SK-N-SH (cell line): ENCODE measurements around the gene CLDN16. TPM values are rescaled to one million over a fixed set of nuclear protein-coding genes. Genes with fewer than 3 reads are reported as not detected.
A peak's percentile ranks its signal among the peaks of the same experiment; 100 is the strongest.

Experiments used
- CTCF ChIA-PET: fragments of 300-600, 350-600 bp; formaldehyde crosslinking; extraction: SDS; loops from one replicate; lab custom pipeline; 2021; lab: Yijun Ruan, JAX
- POLR2A ChIA-PET: fragments of 350-600 bp; sonication (Branson Sonifier 250); formaldehyde crosslinking; extraction: SDS; loops from one replicate; lab custom pipeline; 2020; ENCODE audit warnings: antibody characterized with exemption, inconsistent platforms; lab: Yijun Ruan, JAX
- DNase-seq: peaks from one replicate; pipeline ENCODE4 v3.0.0; 2012
- H2AFZ ChIP-seq: fragments of 200-600 bp; sonication (generic); 2 replicates; pipeline ENCODE4 v1.8.1; 2016; ENCODE audit warnings: antibody characterized with exemption, mild to moderate bottlenecking, low read depth
- H3F3A ChIP-seq: fragments of 200-600 bp; sonication (generic); replicated peaks from 2 replicates; pipeline ENCODE3; 2016; ENCODE audit warnings: antibody characterized with exemption, mild to moderate bottlenecking; ENCODE audit not compliant: insufficient read depth
- H3K27ac ChIP-seq, 2 experiments: fragments of 200-500 bp in 1 of 2; fragments of 200-600 bp in 1 of 2; sonication (Bioruptor generic) in 1 of 2; sonication (generic), shearing (Covaris generic) in 1 of 2; 2 replicates each; pipeline versions ENCODE4 v1.5.1 to v1.6.1; 2014 to 2016; ENCODE audit warnings: low read depth in 2 of 2, inconsistent platforms in 1 of 2, low read length in 1 of 2, mild to moderate bottlenecking in 1 of 2, mixed read lengths in 1 of 2
- H3K27me3 ChIP-seq: fragments of 200-600 bp; sonication (generic), shearing (Covaris generic); 2 replicates; pipeline ENCODE4 v1.6.1; 2016; ENCODE audit warnings: mixed run types; ENCODE audit not compliant: insufficient read depth
- H3K36me3 ChIP-seq, 2 experiments: fragments of 200-500 bp in 1 of 2; fragments of 200-600 bp in 1 of 2; sonication (Bioruptor generic) in 1 of 2; sonication (generic) in 1 of 2; replicated peaks in 1 of 2; 2 replicates each; pipeline versions ENCODE3 to v1.5.1; 2014 to 2016; ENCODE audit warnings: low read length in 1 of 2, mild to moderate bottlenecking in 1 of 2; ENCODE audit not compliant: insufficient read depth in 2 of 2, control insufficient read depth in 1 of 2
- H3K4me1 ChIP-seq, 2 experiments: fragments of 200-500 bp in 1 of 2; fragments of 200-600 bp in 1 of 2; sonication (Bioruptor generic) in 1 of 2; sonication (generic), shearing (Covaris generic) in 1 of 2; 2 replicates each; pipeline versions ENCODE4 v1.5.1 to v1.6.1; 2014 to 2016; ENCODE audit warnings: low read depth in 1 of 2, low read length in 1 of 2, mixed run types in 1 of 2; ENCODE audit not compliant: insufficient read depth in 2 of 2, control insufficient read depth in 1 of 2
- H3K4me2 ChIP-seq: fragments of 200-600 bp; sonication (generic), shearing (Covaris generic); 2 replicates; pipeline ENCODE4 v1.6.1; 2017; ENCODE audit warnings: mixed run types
- H3K4me3 ChIP-seq, 2 experiments: fragments of 200-500 bp in 1 of 2; fragments of 200-600 bp in 1 of 2; sonication (Bioruptor generic) in 1 of 2; sonication (generic), shearing (Covaris generic) in 1 of 2; 2 replicates each; pipeline versions ENCODE4 v1.5.1 to v1.8.1; 2014 to 2016; ENCODE audit warnings: low read depth in 2 of 2, inconsistent platforms in 1 of 2, low read length in 1 of 2, mild to moderate bottlenecking in 1 of 2, mixed read lengths in 1 of 2, moderate library complexity in 1 of 2
- H3K79me2 ChIP-seq: fragments of 200-600 bp; sonication (generic); 2 replicates; pipeline ENCODE4 v1.8.1; 2017; ENCODE audit warnings: mild to moderate bottlenecking; ENCODE audit not compliant: insufficient read depth
- H3K9ac ChIP-seq: fragments of 200-600 bp; sonication (generic); 2 replicates; pipeline ENCODE4 v1.6.1; 2017; ENCODE audit warnings: mixed run types
- H3K9me2 ChIP-seq: fragments of 200-600 bp; sonication (generic); 2 replicates; pipeline ENCODE4 v1.6.1; 2017; ENCODE audit warnings: mixed run types
- H3K9me3 ChIP-seq: fragments of 200-600 bp; sonication (generic); 2 replicates; pipeline ENCODE4 v1.6.1; 2017; ENCODE audit warnings: mixed run types, mild to moderate bottlenecking, moderate library complexity
- H4K20me1 ChIP-seq: fragments of 200-600 bp; sonication (generic); 2 replicates; pipeline ENCODE4 v1.6.1; 2017; ENCODE audit warnings: mild to moderate bottlenecking, mixed run types; ENCODE audit not compliant: insufficient read depth
- CTCF ChIP-seq: fragments of 200-600 bp; sonication (generic); IDR thresholded peaks from 2 replicates; pipeline ENCODE4 v1.6.1; 2017; ENCODE audit warnings: antibody characterized with exemption, mild to moderate bottlenecking, moderate library complexity
- EP300 ChIP-seq, 2 experiments: IDR thresholded peaks; 2 replicates each; pipeline versions ENCODE4 v1.4.0 to v1.6.1; 2012; ENCODE audit warnings: borderline replicate concordance in 1 of 2, low read depth in 1 of 2, low read length in 1 of 2
- FOSL2 ChIP-seq: IDR thresholded peaks from 2 replicates; pipeline ENCODE4 v1.4.0; 2012; ENCODE audit warnings: low read depth, mild to moderate bottlenecking, moderate library complexity, borderline replicate concordance
- FOXM1 ChIP-seq: IDR thresholded peaks from 2 replicates; pipeline ENCODE4 v1.4.0; 2012; ENCODE audit warnings: low read depth, mild to moderate bottlenecking
- GABPA ChIP-seq: IDR thresholded peaks from 2 replicates; pipeline ENCODE4 v1.4.0; 2012; ENCODE audit warnings: low read depth, mild to moderate bottlenecking
- GATA2 ChIP-seq: sonication (generic); formaldehyde crosslinking; IDR thresholded peaks from 2 replicates; pipeline ENCODE4 v1.5.0; 2020; ENCODE audit warnings: mild to moderate bottlenecking, missing genetic modification reagents
- IRF3 ChIP-seq: fragments of 150-350 bp; IDR thresholded peaks from 2 replicates; pipeline ENCODE4 v1.6.1; 2016; ENCODE audit warnings: mild to moderate bottlenecking, low read depth, low read length
- JUND ChIP-seq: IDR thresholded peaks from 2 replicates; pipeline ENCODE4 v1.4.0; 2012
- MAX ChIP-seq: IDR thresholded peaks from 2 replicates; pipeline ENCODE4 v1.4.0; 2012; ENCODE audit warnings: low read depth
- MEF2A ChIP-seq: IDR thresholded peaks from 2 replicates; pipeline ENCODE4 v1.4.0; 2012; ENCODE audit warnings: low read depth, borderline replicate concordance
- MXI1 ChIP-seq: IDR thresholded peaks from 2 replicates; pipeline ENCODE4 v1.6.1; 2012; ENCODE audit warnings: mild to moderate bottlenecking, low read depth, low read length, improper control_type of control experiment
- NRF1 ChIP-seq: IDR thresholded peaks from 2 replicates; pipeline ENCODE4 v1.6.1; 2012; ENCODE audit warnings: low read depth, mild to moderate bottlenecking, low read length
- POLR2AphosphoS5 ChIP-seq: IDR thresholded peaks from 2 replicates; pipeline ENCODE4 v1.6.1; 2012; ENCODE audit warnings: low read depth, low read length
- RAD21 ChIP-seq: IDR thresholded peaks from 2 replicates; pipeline ENCODE4 v1.6.1; 2012; ENCODE audit warnings: mild to moderate bottlenecking, low read length
- TCF12 ChIP-seq: IDR thresholded peaks from 2 replicates; pipeline ENCODE4 v1.4.0; 2012
- TEAD4 ChIP-seq: IDR thresholded peaks from 2 replicates; pipeline ENCODE4 v1.4.0; 2012; ENCODE audit warnings: mild to moderate bottlenecking, borderline replicate concordance; ENCODE audit not compliant: insufficient read depth
- YY1 ChIP-seq: IDR thresholded peaks from 2 replicates; pipeline ENCODE4 v1.4.0; 2012; ENCODE audit warnings: low read depth, mild to moderate bottlenecking
- ZBTB33 ChIP-seq: IDR thresholded peaks from 2 replicates; pipeline ENCODE4 v1.4.0; 2012; ENCODE audit warnings: low read depth, borderline replicate concordance
- WGBS: methylation state at CpG from one replicate; pipeline ENCODE4 v1.1.6; 2017; ENCODE audit warnings: low lambda C conversion rate; 5-methylcytosine and 5-hydroxymethylcytosine counted together
- polyA plus RNA-seq, 3 experiments: library from polyadenylated mRNA; depleted of rRNA; stranded (reverse); fragments of >200 nt; gene quantifications; 2 replicates each; pipeline ENCODE4 v1.2.3, GENCODE V29; 2012

The CLDN16 gene
- polyA plus RNA-seq, 1 of the 3 experiments (the other 2 are of a cell fraction): 0.02 TPM

- Histone ChIP-seq H3K79me2 (no peaks in the 10 kb centered on the region), H3K9ac (no peak overlapping the region), H3K27me3 (no peaks in the 10 kb centered on the region), H3F3A (no peaks in the 10 kb centered on the region), H3K4me2 (no peak overlapping the region), H3K27ac (no peak overlapping the region), H3K4me3 (no peak overlapping the region), H3K9me3 (no peaks in the 10 kb centered on the region), H3K4me1 (peaks cover 0 to 8% of the 10 kb centered on the region in 2 experiments; a peak in 1 of 4 replicates), H2AFZ (no peak overlapping the region), H3K36me3 (no peaks in the 10 kb centered on the region), H4K20me1 (no peaks in the 10 kb centered on the region), H3K9me2 (no peaks in the 10 kb centered on the region)
- POLR2A ChIA-PET: no interaction called here
- CTCF ChIA-PET: interaction anchor here (1.4 to 1.8 kb wide), 2 partner anchors 17 to 32 kb away, joined by 3 to 7 read pairs; partner anchors contain the start of gene CLDN1
- no peak for TF ChIP-seq MAX
- no peak for TF ChIP-seq YY1
- TF ChIP-seq CTCF: peak; percentile 14; the same call in 1 of the 2 replicates
- no peak for DNase-seq
Measured at GRCh38 chr3:190339130-190339529, 48.8 kb upstream of the CLDN16 start.

GRCh38 chr3:190340071-190340470, 47.9 kb upstream of the CLDN16 start:
- Histone ChIP-seq H4K20me1 (no peaks in the 10 kb centered on the region), H3K79me2 (no peaks in the 10 kb centered on the region), H3K9ac (no peak overlapping the region), H3K4me2 (no peak overlapping the region), H3K36me3 (no peaks in the 10 kb centered on the region), H3K9me2 (no peaks in the 10 kb centered on the region), H3K4me1 (peaks cover 0 to 14% of the 10 kb centered on the region in 2 experiments; a peak in 1 of 4 replicates), H2AFZ (no peak overlapping the region), H3K9me3 (no peaks in the 10 kb centered on the region), H3K27ac (no peak overlapping the region), H3K4me3 (no peak overlapping the region), H3F3A (no peaks in the 10 kb centered on the region), H3K27me3 (no peaks in the 10 kb centered on the region)
- CTCF ChIA-PET: interaction anchor here (1.4 kb wide), 1 partner anchor 33 kb away, joined by 3 read pairs; no protein-coding TSS in a partner anchor
- no peak for TF ChIP-seq POLR2AphosphoS5
- TF ChIP-seq ZBTB33: no peak
- no peak for TF ChIP-seq CTCF
- TF ChIP-seq JUND: no peak
- TF ChIP-seq MEF2A: no peak
- no peak for TF ChIP-seq MAX
- no peak for TF ChIP-seq FOSL2
- TF ChIP-seq TEAD4: no peak
- no peak for TF ChIP-seq RAD21
- TF ChIP-seq GATA2 (CRISPR knock-in tag): no peak
- TF ChIP-seq MXI1: no peak
- TF ChIP-seq EP300 (IDR thresholded peaks at IDR 0.05; ENCODE audit: borderline replicate concordance in 1 of 2, low read depth in 1 of 2, low read length in 1 of 2): no peak
- no peak for TF ChIP-seq TCF12
- no peak for TF ChIP-seq GABPA
- TF ChIP-seq IRF3: no peak
- TF ChIP-seq NRF1: no peak
- TF ChIP-seq FOXM1: no peak
- no peak for DNase-seq
- 15% methylated on average over 2 of the region's 2 CpGs for WGBS
- POLR2A ChIA-PET: no interaction called here
